ENCODE data around the gene FBXL5.

GRCh38 chr4:15577508-15577907 is 77.6 kb downstream of the FBXL5 start:
- TF ChIP-seq POLR2AphosphoS5 (IDR thresholded peaks at IDR 0.05): no peak
- TF ChIP-seq POLR2A (IDR thresholded peaks at IDR 0.05): no peak
- no peak for TF ChIP-seq CTCF (IDR thresholded peaks at IDR 0.05)
